CD14-positive monocyte (primary cell): Measurements from ENCODE around the gene AS3MT. TPM values are rescaled to one million over a fixed set of nuclear protein-coding genes. Genes with fewer than 3 reads are reported as not detected.

Experiments
- DNase-seq, 3 donors: peaks; one replicate each; pipeline ENCODE4 v3.0.0-alpha.2; 2011 to 2022
- H2AFZ ChIP-seq: 2 replicates; pipeline ENCODE4 v1.6.0; 2012; ENCODE audit warnings: mild to moderate bottlenecking, low read depth, low read length, inconsistent platforms; ENCODE audit not compliant: insufficient read depth, poor library complexity, severe bottlenecking
- H3K27ac ChIP-seq, 2 donors: 1 replicate in 1 of 2; 2 replicates in 1 of 2; pipeline ENCODE4 v1.5.1; 2012 to 2013; ENCODE audit warnings: low read length in 2 of 2, control low read depth in 1 of 2, inconsistent platforms in 1 of 2, low read depth in 1 of 2, mild to moderate bottlenecking in 1 of 2
- H3K27me3 ChIP-seq, 2 donors: one replicate each; pipeline versions ENCODE4 v1.6.0 to v1.6.1; 2011 to 2013; ENCODE audit warnings: low read length in 2 of 2; ENCODE audit not compliant: control insufficient read depth in 2 of 2, insufficient read depth in 2 of 2
- H3K36me3 ChIP-seq, 2 donors: replicated peaks in 1 of 2; 1 replicate in 1 of 2; 2 replicates in 1 of 2; pipeline versions ENCODE4 v1.5.1 to v1.6.1; 2012 to 2013; ENCODE audit warnings: low read length in 2 of 2, control low read depth in 1 of 2, inconsistent platforms in 1 of 2, mild to moderate bottlenecking in 1 of 2; ENCODE audit not compliant: insufficient read depth in 2 of 2, control insufficient read depth in 1 of 2
- H3K4me1 ChIP-seq, 2 donors: 1 replicate in 1 of 2; 2 replicates in 1 of 2; pipeline versions ENCODE4 v1.5.1 to v1.6.1; 2012 to 2013; ENCODE audit warnings: low read length in 2 of 2, control low read depth in 1 of 2, inconsistent platforms in 1 of 2, mild to moderate bottlenecking in 1 of 2, moderate library complexity in 1 of 2; ENCODE audit not compliant: insufficient read depth in 2 of 2, control insufficient read depth in 1 of 2
- H3K4me2 ChIP-seq: replicated peaks from 2 replicates; pipeline ENCODE3; 2012; ENCODE audit warnings: low read length, moderate library complexity, mild to moderate bottlenecking; ENCODE audit not compliant: poor library complexity, severe bottlenecking; ENCODE audit errors: extremely low read depth
- H3K4me3 ChIP-seq, 3 experiments: fragments of 200-600 bp in 1 of 3; sonication (generic) in 1 of 3; replicated peaks in 1 of 3; 1 replicate in 2 of 3; 2 replicates in 1 of 3; pipeline ENCODE4 v1.5.1; 2011 to 2013; ENCODE audit warnings: low read length in 3 of 3, mild to moderate bottlenecking in 3 of 3, control low read depth in 2 of 3, low read depth in 2 of 3, inconsistent platforms in 1 of 3, moderate library complexity in 1 of 3
- H3K79me2 ChIP-seq: 2 replicates; pipeline ENCODE4 v1.6.0; 2012; ENCODE audit warnings: mild to moderate bottlenecking, control low read depth, inconsistent platforms, low read length, moderate library complexity; ENCODE audit not compliant: insufficient read depth
- H3K9ac ChIP-seq: 2 replicates; pipeline ENCODE4 v1.6.0; 2017; ENCODE audit warnings: low read length, mild to moderate bottlenecking; ENCODE audit not compliant: insufficient read depth, poor library complexity, severe bottlenecking
- H3K9me3 ChIP-seq, 2 donors: replicated peaks in 1 of 2; 1 replicate in 1 of 2; 2 replicates in 1 of 2; pipeline versions ENCODE4 v1.5.1 to v1.6.1; 2012 to 2013; ENCODE audit warnings: low read length in 2 of 2, control low read depth in 1 of 2; ENCODE audit not compliant: control insufficient read depth in 1 of 2, insufficient read depth in 1 of 2
- H4K20me1 ChIP-seq: 2 replicates; pipeline ENCODE4 v1.6.0; 2012; ENCODE audit warnings: mild to moderate bottlenecking, low read length, control low read depth, moderate library complexity; ENCODE audit not compliant: insufficient read depth
- H3K27ac Mint-ChIP-seq, 7 donors: one replicate each; pipeline ENCODE4 v1.8.0; 2020; ENCODE audit warnings: mild to moderate bottlenecking in 7 of 7, mixed read lengths in 7 of 7, moderate library complexity in 6 of 7, inconsistent platforms in 2 of 7
- H3K27me3 Mint-ChIP-seq, 3 donors: one replicate each; pipeline ENCODE4 v1.8.0; 2021 to 2022; ENCODE audit warnings: low read depth in 3 of 3, mild to moderate bottlenecking in 3 of 3, mixed read lengths in 3 of 3, moderate library complexity in 3 of 3, inconsistent platforms in 1 of 3
- H3K36me3 Mint-ChIP-seq, 2 donors: one replicate each; pipeline ENCODE4 v1.8.0; 2020; ENCODE audit warnings: mixed read lengths in 2 of 2, inconsistent platforms in 1 of 2, mild to moderate bottlenecking in 1 of 2
- H3K4me1 Mint-ChIP-seq: one replicate; pipeline ENCODE4 v1.8.0; 2020; ENCODE audit warnings: mild to moderate bottlenecking, mixed read lengths
- H3K4me3 Mint-ChIP-seq, 2 donors: one replicate each; pipeline ENCODE4 v1.8.0; 2020; ENCODE audit warnings: mild to moderate bottlenecking in 2 of 2, mixed read lengths in 2 of 2, moderate library complexity in 1 of 2
- H3K9me3 Mint-ChIP-seq, 7 donors: one replicate each; pipeline ENCODE4 v1.8.0; 2020 to 2022; ENCODE audit warnings: mixed read lengths in 7 of 7, mild to moderate bottlenecking in 6 of 7, moderate library complexity in 6 of 7, inconsistent platforms in 2 of 7
- CTCF ChIP-seq: fragments of 200-600 bp; IDR thresholded peaks from one replicate; pipeline ENCODE4 v1.8.0; 2022; ENCODE audit warnings: antibody characterized with exemption, mild to moderate bottlenecking
- WGBS: methylation state at CpG from one replicate; pipeline ENCODE4 v1.1.5; 2013; ENCODE audit warnings: missing lambda C conversion rate; ENCODE audit not compliant: insufficient coverage; 5-methylcytosine and 5-hydroxymethylcytosine counted together
- intact Hi-C, 2 donors: fragments of 100-400 bp; cut with micrococcal nuclease; formaldehyde crosslinking; loops; one replicate each; pipeline versions ENCODE4 v1.15.0 to v1.15.1; 2023
- polyA plus RNA-seq, 3 donors: library from polyadenylated mRNA; depleted of rRNA in 1 of 3; unstranded in 2 of 3; stranded (reverse) in 1 of 3; fragments of 300-500 nt in 2 of 3; fragments of >200 nt in 1 of 3; fragmentation: Illumina TruSeq in 2 of 3; gene quantifications; 1 replicate in 2 of 3; 2 replicates in 1 of 3; pipeline ENCODE4 v1.2.3, GENCODE V29; 2012 to 2021

Gene AS3MT
- polyA plus RNA-seq, 3 donors: 0.09 to 0.45 TPM; not detected in 1

GRCh38 chr10:102870221-102870620 is 951 bp downstream of the AS3MT start:
- Histone ChIP-seq H3K79me2 (no peaks in the 10 kb centered on the region), H4K20me1 (no peaks in the 10 kb centered on the region), H3K9ac (no peak overlapping the region), H3K4me3 (no peak overlapping the region), H3K4me1 (peaks cover 5 to 8% of the 10 kb centered on the region in 2 donors), H3K36me3 (peaks cover 0 to 2% of the 10 kb centered on the region in 2 donors), H3K27me3 (peaks cover 24 to 33% of the 10 kb centered on the region in 2 donors), H3K27ac (no peak overlapping the region), H2AFZ (no peak overlapping the region), H3K9me3 (peaks cover 3 to 11% of the 10 kb centered on the region in 2 donors), H3K4me2 (no peak overlapping the region)
- DNase-seq: no peak
- peaks cover 16% of the 10 kb centered on the region for H3K4me1 Mint-ChIP-seq
- peaks cover 20 to 27% of the 10 kb centered on the region in 2 donors for H3K36me3 Mint-ChIP-seq
- peaks cover 24 to 44% (median 32%) of the 10 kb centered on the region in 3 donors for H3K27me3 Mint-ChIP-seq
- H3K27ac Mint-ChIP-seq: no peak overlapping the region
- intact Hi-C loops: no loop called here
- WGBS: 95% methylated on average over 8 of the region's 10 CpGs
- no peak for TF ChIP-seq CTCF
- H3K4me3 Mint-ChIP-seq: peak overlapping the region in 1 of 2 donors; percentile 44
- H3K9me3 Mint-ChIP-seq: peaks cover 0 to 10% (median 1%) of the 10 kb centered on the region in 7 donors

- peaks cover 11 to 13% of the 10 kb centered on the region in 2 donors for H3K36me3 Mint-ChIP-seq
- no peak for TF ChIP-seq CTCF
- Histone ChIP-seq H3K27ac (no peak overlapping the region), H4K20me1 (no peaks in the 10 kb centered on the region), H3K36me3 (no peaks in the 10 kb centered on the region), H3K9me3 (peaks cover 3 to 11% of the 10 kb centered on the region in 2 donors), H3K4me1 (peaks cover 5 to 8% of the 10 kb centered on the region in 2 donors), H3K79me2 (no peaks in the 10 kb centered on the region), H2AFZ (no peak overlapping the region), H3K4me3 (no peak overlapping the region), H3K27me3 (peaks cover 24 to 33% of the 10 kb centered on the region in 2 donors), H3K4me2 (no peak overlapping the region), H3K9ac (no peak overlapping the region)
- peak overlapping the region in 2 of 7 donors; percentile 50 to 56 for H3K27ac Mint-ChIP-seq
- intact Hi-C loops: no loop called here
- H3K4me1 Mint-ChIP-seq: peaks cover 16% of the 10 kb centered on the region
- H3K27me3 Mint-ChIP-seq: peaks cover 24 to 45% (median 33%) of the 10 kb centered on the region in 3 donors
- H3K9me3 Mint-ChIP-seq: peaks cover 0 to 10% (median 1%) of the 10 kb centered on the region in 7 donors
- DNase-seq: no peak
- H3K4me3 Mint-ChIP-seq: peak overlapping the region in 1 of 2 donors; percentile 20
- WGBS: 75% methylated on average over 4 of the region's 4 CpGs
Measured at GRCh38 chr10:102872163-102872562, 2.9 kb downstream of the AS3MT start.
